ENCODE measurements around the gene ZBTB34.

The ZBTB34 gene

GRCh38 chr9:126856326-126856877, 4.0 kb upstream of the ZBTB34 start:
- TF ChIP-seq GATA3 (IDR thresholded peaks at IDR 0.05; ENCODE audit: low read depth, low read length) (no peak), GATA2 (IDR thresholded peaks at IDR 0.05; ENCODE audit: low read depth, low read length) (no peak)

- TF ChIP-seq GATA3 (IDR thresholded peaks at IDR 0.05; ENCODE audit: low read depth, low read length) (no peak), GATA2 (IDR thresholded peaks at IDR 0.05; ENCODE audit: low read depth, low read length) (no peak)
Observed at GRCh38 chr9:126857261-126857960, 3.0 kb upstream of the ZBTB34 start.

GRCh38 chr9:126859111-126859510, 1.3 kb upstream of the ZBTB34 start:
- TF ChIP-seq GATA2 (IDR thresholded peaks at IDR 0.05; ENCODE audit: low read depth, low read length) (no peak), GATA3 (IDR thresholded peaks at IDR 0.05; ENCODE audit: low read depth, low read length) (no peak)

GRCh38 chr9:126860757-126861466, 473 bp downstream of the ZBTB34 start:
- no peak for TF ChIP-seq GATA3 (IDR thresholded peaks at IDR 0.05; ENCODE audit: low read depth, low read length)

- TF ChIP-seq GATA3 (IDR thresholded peaks at IDR 0.05; ENCODE audit: low read depth, low read length) (no peak), GATA2 (IDR thresholded peaks at IDR 0.05; ENCODE audit: low read depth, low read length) (no peak)
Observed at GRCh38 chr9:126861707-126862103, 1.3 kb downstream of the ZBTB34 start.

GRCh38 chr9:126862104-126862761, 1.8 kb downstream of the ZBTB34 start:
- TF ChIP-seq GATA2 (IDR thresholded peaks at IDR 0.05; ENCODE audit: low read depth, low read length) (no peak), GATA3 (IDR thresholded peaks at IDR 0.05; ENCODE audit: low read depth, low read length) (no peak)

GRCh38 chr9:126864771-126865170, 4.3 kb downstream of the ZBTB34 start:
- TF ChIP-seq GATA3 (IDR thresholded peaks at IDR 0.05; ENCODE audit: low read depth, low read length) = no peak
- TF ChIP-seq GATA2 (IDR thresholded peaks at IDR 0.05; ENCODE audit: low read depth, low read length) = no peak

- TF ChIP-seq GATA2 (IDR thresholded peaks at IDR 0.05; ENCODE audit: low read depth, low read length) = no peak
Observed at GRCh38 chr9:126869368-126869767, 8.9 kb downstream of the ZBTB34 start.

- TF ChIP-seq GATA3 (IDR thresholded peaks at IDR 0.05; ENCODE audit: low read depth, low read length) (no peak), GATA2 (IDR thresholded peaks at IDR 0.05; ENCODE audit: low read depth, low read length) (no peak)
Observed at GRCh38 chr9:126872516-126872915, 12.1 kb downstream of the ZBTB34 start.

GRCh38 chr9:126874546-126875314, 14.3 kb downstream of the ZBTB34 start:
- TF ChIP-seq GATA2 (IDR thresholded peaks at IDR 0.05; ENCODE audit: low read depth, low read length) = no peak
- no peak for TF ChIP-seq GATA3 (IDR thresholded peaks at IDR 0.05; ENCODE audit: low read depth, low read length)

GRCh38 chr9:126875756-126876510, 15.5 kb downstream of the ZBTB34 start:
- TF ChIP-seq GATA2 (IDR thresholded peaks at IDR 0.05; ENCODE audit: low read depth, low read length) (no peak), GATA3 (IDR thresholded peaks at IDR 0.05; ENCODE audit: low read depth, low read length) (no peak)

GRCh38 chr9:126876531-126876930, 16.1 kb downstream of the ZBTB34 start:
- TF ChIP-seq GATA2 (IDR thresholded peaks at IDR 0.05; ENCODE audit: low read depth, low read length) (no peak), GATA3 (IDR thresholded peaks at IDR 0.05; ENCODE audit: low read depth, low read length) (no peak)

GRCh38 chr9:126877418-126877817, 17.0 kb downstream of the ZBTB34 start:
- TF ChIP-seq GATA2 (IDR thresholded peaks at IDR 0.05; ENCODE audit: low read depth, low read length) = no peak
- TF ChIP-seq GATA3 (IDR thresholded peaks at IDR 0.05; ENCODE audit: low read depth, low read length) = no peak

Measured in SH-SY5Y (cell line).